ENCODE results near the gene UBE2J1.
A peak's percentile ranks its signal among the peaks of the same experiment; 100 is the strongest.
"Not testable (repeated sequence)": the region's sequence is repeated elsewhere in the genome, so short reads cannot be mapped to it uniquely, and the experiment has no call there.

UBE2J1 gene

DNA sequence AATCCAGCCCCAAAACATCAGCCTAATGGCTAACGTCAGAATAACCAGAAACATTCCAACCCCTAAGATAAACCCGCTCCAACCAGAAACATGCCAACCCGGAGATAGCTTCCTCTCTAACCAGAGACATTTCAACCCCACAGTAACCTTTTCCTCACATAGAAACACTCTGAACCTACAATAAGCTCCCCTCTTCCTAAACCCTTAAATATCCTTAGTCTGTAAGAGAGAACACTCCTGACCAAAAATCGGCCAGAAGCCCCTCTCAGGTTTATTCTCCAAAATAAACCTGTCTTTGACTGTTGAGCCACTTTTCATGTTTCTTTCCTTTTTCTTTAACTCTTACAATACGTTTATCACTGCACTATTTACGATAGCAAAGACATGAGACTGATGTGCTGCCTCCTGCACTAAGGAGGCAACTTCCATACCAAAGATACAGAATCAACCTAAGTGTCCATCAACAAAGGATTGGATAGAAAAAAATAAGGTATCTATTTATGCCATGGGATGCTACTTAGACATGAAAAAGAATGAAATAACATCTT is 32.4 kb downstream of the UBE2J1 start:
- no peak for DNase-seq (ENCODE audit: low read depth in 2 of 2)

- no peak for DNase-seq (ENCODE audit: low read depth in 2 of 2)
Measured at GRCh38 chr6:89317067-89317466, 35.5 kb downstream of the UBE2J1 start.

DNA sequence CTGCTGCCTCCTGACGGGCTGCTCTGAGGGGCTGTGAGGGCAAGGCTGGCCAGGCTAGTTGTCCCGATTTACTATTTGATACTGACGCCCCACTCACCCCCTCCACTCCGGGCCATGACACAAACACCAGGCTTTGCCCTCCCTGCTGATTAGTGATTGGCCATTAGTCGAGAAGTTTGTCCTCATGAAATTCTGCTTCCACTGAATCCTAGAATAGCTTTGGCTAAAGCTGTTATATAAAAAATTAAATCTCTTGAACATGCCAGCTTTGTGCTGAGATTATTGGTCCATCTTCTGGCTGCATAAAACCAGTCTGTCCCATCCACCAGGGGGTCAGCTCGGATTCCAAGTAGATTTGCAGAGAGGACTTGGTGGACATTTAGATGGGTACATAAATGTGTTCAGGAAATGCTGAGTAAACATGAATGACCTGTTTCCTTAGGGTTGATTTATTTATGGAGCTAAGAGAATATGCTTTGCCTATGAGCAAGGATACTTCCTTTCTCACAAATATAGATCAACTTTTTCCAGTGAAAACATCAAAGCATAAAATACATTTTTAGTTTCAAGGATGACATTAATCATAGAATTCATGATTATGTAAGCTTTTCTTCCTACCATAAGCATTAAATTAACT is 37.2 kb downstream of the UBE2J1 start, which contains the start of gene GABRR2:
Gene GABRR2, minus strand, starts transcription at position 51 of the 637 bp plus-strand sequence. CDS start 134 bp downstream, outside the sequence.
- no peak for DNase-seq (ENCODE audit: low read depth in 2 of 2)

DNA sequence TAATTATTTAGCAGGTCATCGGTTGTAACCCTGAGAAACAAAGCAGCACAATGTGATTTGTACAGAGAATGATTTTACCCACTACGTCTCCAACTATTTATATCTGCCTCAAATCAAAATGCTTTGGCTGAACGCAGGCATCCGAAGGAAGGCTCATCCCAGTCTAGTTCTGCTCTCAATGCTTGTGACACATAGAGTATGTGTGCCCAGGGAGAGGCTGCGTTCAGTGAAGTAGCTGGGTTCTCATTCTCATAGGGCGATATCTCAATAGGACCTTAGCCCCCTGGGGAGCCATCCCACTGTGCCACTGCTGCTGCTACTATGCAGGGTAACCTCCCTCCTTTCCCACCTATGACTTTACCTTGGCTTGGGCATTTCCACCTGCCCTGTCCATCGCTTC is 37.8 kb downstream of the UBE2J1 start:
- no peak for DNase-seq (ENCODE audit: low read depth in 2 of 2)

GRCh38 chr6:89313006-89313405 is 39.5 kb downstream of the UBE2J1 start:
- peak; percentile 79 to 81 for DNase-seq (ENCODE audit: low read depth in 2 of 2)

DNA sequence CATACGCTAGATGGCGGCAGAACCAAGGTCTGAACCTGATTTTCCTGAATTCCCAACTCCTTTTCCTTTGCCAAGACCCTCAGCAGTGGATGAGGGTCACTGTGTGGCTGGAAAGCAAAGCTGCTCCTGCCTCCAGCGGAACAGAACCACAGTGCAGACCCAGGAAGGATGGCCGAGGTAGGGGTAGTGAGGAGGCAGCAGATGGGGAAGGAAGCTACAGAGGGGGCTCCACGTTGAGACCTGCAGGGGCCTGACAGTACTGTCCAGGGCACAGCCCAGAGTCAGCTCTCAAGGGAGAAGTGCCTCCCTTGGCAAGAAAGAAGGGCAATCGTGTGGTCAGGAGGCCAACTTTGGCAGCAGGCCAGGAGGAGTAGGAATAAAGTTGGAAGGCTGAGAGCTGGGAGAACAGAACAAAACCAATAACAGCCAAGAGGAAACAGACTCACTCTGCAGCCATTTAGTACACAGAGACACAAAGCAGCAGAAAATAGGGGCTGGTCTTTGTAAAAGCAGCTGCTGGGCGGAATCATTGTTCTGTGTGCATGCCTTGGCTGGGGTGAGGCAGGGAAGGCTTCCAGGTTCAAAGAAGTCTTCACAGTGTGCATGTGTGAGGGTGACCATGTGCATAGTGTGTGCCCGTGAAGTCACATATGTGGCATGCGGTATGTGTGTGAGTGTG is 40.5 kb downstream of the UBE2J1 start:
- DNase-seq (ENCODE audit: low read depth in 2 of 2) = peak in 1 of 2 experiments; percentile 11

GRCh38 chr6:89311530-89311852 is 41.0 kb downstream of the UBE2J1 start:
- no peak for DNase-seq (ENCODE audit: low read depth in 2 of 2)

- DNase-seq (ENCODE audit: low read depth in 2 of 2) = no peak
Measured at GRCh38 chr6:89310929-89311328, 41.6 kb downstream of the UBE2J1 start.

DNA sequence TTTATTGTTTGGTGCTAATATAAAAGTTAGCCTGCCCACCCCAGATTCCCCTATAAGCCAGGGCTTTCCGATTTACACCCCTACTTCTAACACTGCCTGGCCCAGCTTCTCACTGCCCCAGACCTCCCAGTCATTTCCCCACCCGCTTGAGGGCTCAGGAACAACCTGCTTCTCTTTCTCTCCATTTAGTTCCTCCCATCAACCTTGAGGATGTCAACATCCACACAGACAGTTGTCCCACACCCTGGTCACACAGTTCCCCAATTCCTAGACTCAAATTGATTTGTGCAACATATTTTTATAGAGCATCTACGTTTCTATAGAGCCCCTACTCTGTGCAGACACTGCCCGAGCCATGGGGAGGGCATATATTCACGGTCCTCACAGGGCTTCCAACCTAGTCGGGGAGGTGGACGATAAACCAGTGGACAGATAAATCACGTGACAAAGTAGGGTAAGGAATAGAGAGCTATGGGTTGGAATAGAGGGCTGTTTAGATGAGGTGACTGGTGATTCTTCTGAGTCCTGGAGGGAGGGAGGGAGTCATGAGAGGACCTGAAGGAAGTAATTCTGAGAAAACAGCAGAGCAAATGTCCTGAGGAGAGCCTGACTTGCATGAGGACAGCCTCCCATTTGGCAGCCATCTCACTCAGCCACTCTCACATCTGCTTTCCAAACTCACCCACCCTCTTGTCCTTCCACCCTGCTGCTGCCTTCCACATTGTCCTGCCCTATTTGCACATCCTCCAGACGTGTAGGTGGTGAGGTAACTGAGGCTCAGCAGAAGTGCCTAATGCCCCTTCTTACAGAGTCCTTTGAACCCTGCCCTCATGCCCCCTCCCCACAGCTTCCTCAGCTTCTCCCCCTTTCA is 43.8 kb downstream of the UBE2J1 start:
- no peak for DNase-seq (ENCODE audit: low read depth in 2 of 2)

DNA sequence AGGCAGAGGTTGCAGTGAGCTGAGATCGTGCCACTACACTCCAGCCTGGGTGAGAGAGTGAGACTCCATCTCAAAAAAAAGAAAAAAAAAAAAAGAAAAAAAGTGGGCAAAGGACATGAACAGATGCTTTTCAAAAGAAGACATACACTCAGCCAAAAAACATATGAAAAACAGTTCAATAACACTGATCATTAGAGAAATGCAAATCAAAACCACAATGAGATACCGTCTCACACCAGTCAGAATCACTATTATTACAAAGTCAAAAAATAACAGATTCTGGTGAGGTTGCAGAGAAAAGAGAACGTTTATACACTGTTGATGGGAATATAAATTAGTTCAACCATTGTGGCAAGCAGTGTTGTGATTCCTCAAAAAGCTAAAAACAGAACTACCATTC is 48.0 kb downstream of the UBE2J1 start:
- not testable (repeated sequence) for DNase-seq (ENCODE audit: low read depth in 2 of 2)

GRCh38 chr6:89302936-89303335 is 49.6 kb downstream of the UBE2J1 start:
- DNase-seq (ENCODE audit: low read depth in 2 of 2) = no peak

DNA sequence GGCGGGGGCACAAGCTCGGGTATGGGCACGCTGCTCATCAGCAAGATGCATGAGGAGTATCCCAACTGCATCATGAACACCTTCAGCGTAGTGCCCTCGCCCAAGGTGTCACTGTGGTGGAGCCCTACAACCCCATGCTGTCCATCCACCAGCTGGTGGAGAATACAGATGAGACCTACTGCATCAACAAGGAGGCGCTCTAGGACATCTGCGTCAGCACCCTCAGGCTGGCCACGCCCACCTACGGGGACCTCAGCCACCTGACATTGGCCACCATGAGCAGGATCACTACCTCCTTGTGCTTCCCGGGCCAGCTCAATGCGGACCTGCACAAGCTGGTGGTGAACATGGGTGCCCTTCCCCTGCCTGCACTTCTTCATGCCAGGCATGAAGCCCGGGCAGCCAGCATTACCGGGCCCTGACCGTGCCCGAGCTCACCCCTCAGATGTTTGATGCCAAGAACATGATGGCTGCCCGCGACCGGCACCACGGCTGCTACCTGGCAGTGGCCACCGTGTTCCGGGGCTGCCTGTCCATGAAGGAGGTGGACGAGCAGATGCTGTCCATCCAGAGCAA is 50.2 kb downstream of the UBE2J1 start:
- DNase-seq (ENCODE audit: low read depth in 2 of 2) = no peak

GRCh38 chr6:89301586-89302194 is 50.8 kb downstream of the UBE2J1 start:
- no peak for DNase-seq (ENCODE audit: low read depth in 2 of 2)

- no peak for DNase-seq (ENCODE audit: low read depth in 2 of 2)
Measured at GRCh38 chr6:89299466-89299850, 53.1 kb downstream of the UBE2J1 start.

DNA sequence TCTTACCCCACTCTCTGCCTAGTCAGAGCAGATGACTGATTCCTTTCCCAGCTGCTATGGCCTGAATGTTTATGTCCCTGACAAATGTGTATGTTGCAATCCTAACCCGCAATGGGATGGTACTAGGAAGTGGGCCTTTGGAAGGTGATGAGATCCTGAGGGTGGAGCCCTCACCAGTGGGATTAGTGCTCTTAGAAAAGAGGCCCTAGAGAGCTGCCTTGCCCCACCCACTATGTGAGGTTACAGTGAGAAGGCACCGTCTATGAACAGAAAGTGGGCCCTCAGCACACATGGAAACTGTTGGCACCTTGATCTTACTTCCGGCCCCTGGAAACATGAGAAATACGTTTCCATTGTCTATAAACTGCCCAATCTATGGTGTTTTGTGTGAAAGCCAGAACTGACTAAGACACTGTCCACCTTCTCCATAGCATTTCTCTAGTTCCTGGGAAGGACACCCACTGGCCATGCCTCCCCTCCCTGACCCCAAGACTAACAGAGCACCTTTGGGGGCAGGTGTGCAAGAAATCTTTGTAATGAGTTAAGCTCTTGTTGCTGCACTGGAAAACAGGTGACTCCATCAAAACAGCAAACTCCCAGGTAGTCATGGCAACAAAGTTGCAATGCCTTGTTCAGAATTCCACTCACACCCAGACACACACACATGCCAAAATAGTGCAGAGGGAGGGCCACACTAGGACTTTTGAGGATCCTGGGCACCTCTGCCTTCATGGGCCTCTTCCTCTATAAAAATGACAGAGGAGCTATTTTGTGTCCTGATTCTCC is 53.6 kb downstream of the UBE2J1 start:
- DNase-seq (ENCODE audit: low read depth in 2 of 2) = no peak

DNA sequence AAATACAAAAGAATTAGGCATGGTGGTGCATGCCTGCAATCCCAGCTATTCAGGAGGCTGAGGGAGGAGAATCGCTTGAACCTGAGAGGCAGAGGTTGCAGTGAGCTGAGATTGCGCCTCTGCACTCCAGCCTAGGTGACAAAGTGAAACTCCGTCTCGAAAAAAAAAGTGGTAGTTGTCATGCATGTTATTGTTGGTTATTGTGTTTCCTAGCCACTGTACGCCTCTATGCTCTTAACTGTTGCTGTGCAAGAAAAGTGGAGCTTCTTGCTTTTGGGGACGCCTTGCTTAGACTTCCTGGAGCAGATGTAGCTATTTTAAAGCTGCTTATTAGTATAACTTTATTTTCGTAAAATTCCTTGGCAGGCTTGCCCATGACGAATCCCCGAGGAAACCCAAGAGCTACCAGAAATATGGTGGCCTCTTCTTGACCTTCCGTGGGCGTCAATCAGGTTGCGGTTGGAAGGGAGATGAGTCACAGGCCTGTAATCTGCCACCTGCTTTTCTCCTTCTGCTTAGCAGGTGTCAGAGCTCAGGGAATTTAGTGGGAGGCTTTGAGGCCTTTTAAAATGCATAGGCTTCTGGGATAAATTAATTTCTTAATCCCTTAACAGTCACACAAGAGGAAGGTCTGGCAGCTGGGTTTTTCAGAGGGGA is 54.7 kb downstream of the UBE2J1 start:
- DNase-seq (ENCODE audit: low read depth in 2 of 2) = peak; percentile 74 to 76

- no peak for DNase-seq (ENCODE audit: low read depth in 2 of 2)
Measured at GRCh38 chr6:89295981-89296380, 56.5 kb downstream of the UBE2J1 start.

- DNase-seq (ENCODE audit: low read depth in 2 of 2) = not testable (repeated sequence)
Measured at GRCh38 chr6:89295116-89295515, 57.4 kb downstream of the UBE2J1 start.

DNA sequence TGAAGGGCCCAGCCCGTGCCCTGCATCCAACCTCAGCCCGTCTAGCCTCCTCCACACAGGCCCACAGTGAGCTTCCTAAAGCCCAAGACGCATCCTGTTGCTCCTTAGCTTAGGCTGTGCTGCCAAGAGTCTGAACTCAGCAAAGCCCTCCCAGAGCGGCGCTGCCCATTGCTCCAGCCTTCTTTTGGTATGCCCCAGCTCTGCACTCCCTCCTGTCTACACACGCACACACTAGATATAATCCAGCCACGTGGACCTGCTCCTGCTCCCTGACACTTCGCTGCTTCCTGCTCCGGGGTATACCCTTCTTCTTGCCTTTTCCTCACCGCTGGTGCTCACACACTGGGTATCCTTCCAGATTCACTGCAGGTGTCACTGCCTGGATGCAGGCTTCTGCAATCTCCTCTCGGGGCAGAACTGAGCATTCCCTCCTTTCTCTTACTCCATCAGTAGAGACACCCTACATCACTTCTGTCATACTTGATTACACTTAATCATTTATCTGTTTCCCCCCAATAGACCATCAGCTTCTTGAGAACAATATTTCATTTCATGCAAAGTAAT is 61.2 kb downstream of the UBE2J1 start:
- no peak for DNase-seq (ENCODE audit: low read depth in 2 of 2)
